Activated CD8-positive, alpha-beta T cell treated with anti-CD3 and anti-CD28 coated beads for 36 hours (primary cell): ENCODE data around the gene HMCN2. TPM values are rescaled to one million over a fixed set of nuclear protein-coding genes. Genes with fewer than 3 reads are reported as not detected.

Experiments used
- ATAC-seq: fragments of 200-7000 bp; cut with Tn5 transposase; one replicate; pipeline ENCODE4 v1.10.0; 2021; ENCODE audit warnings: mild to moderate bottlenecking, moderate library complexity
- CTCF ChIA-PET: fragments of 350-600 bp; sonication (Branson Sonifier 250); formaldehyde crosslinking; loops from one replicate; lab custom pipeline; 2021; ENCODE audit warnings: antibody characterized with exemption; lab: Charles Lee
- POLR2A ChIA-PET: fragments of 350-600 bp; sonication (Branson Sonifier 250); formaldehyde crosslinking; loops from one replicate; lab custom pipeline; 2021; ENCODE audit warnings: antibody characterized with exemption; lab: Charles Lee
- DNase-seq: peaks from one replicate; pipeline ENCODE4 v3.0.0-alpha.2; 2020
- H3K27ac Mint-ChIP-seq: one replicate; pipeline ENCODE4 v1.8.0; 2021; ENCODE audit warnings: mild to moderate bottlenecking, mixed read lengths
- H3K27me3 Mint-ChIP-seq: one replicate; pipeline ENCODE4 v1.8.0; 2021; ENCODE audit warnings: mixed read lengths
- H3K36me3 Mint-ChIP-seq: one replicate; pipeline ENCODE4 v1.8.0; 2021; ENCODE audit warnings: low read depth, mixed read lengths
- H3K4me1 Mint-ChIP-seq: one replicate; pipeline ENCODE4 v1.8.0; 2021; ENCODE audit warnings: low read depth, mixed read lengths
- H3K4me3 Mint-ChIP-seq: one replicate; pipeline ENCODE4 v1.8.0; 2021; ENCODE audit warnings: mild to moderate bottlenecking, moderate library complexity, mixed read lengths
- H3K9me3 Mint-ChIP-seq: one replicate; pipeline ENCODE4 v1.8.0; 2021; ENCODE audit warnings: mixed read lengths
- intact Hi-C: fragments of 100-400 bp; cut with micrococcal nuclease; formaldehyde crosslinking; loops from one replicate; pipeline ENCODE4 v1.10.0; 2022
- total RNA-seq, 2 experiments: library from RNA; stranded (reverse); gene quantifications; one replicate each; pipeline ENCODE4 v1.2.3, GENCODE V29; 2021
- TF ChIP-seq, protein P1 (sequence below): fragments of 200-600 bp; IDR thresholded peaks from one replicate; pipeline ENCODE4 v1.8.0; 2022; ENCODE audit warnings: antibody characterized with exemption, mild to moderate bottlenecking

The HMCN2 gene
- total RNA-seq, 2 experiments from 2014 or later, result not detected

GRCh38 chr9:130290291-130291181, 25.0 kb downstream of the HMCN2 start:
- no peaks in the 10 kb centered on the region for H3K9me3 Mint-ChIP-seq
- H3K4me3 Mint-ChIP-seq, result no peak overlapping the region
- peaks cover 3% of the 10 kb centered on the region for H3K27me3 Mint-ChIP-seq
- TF ChIP-seq, protein P1, sequence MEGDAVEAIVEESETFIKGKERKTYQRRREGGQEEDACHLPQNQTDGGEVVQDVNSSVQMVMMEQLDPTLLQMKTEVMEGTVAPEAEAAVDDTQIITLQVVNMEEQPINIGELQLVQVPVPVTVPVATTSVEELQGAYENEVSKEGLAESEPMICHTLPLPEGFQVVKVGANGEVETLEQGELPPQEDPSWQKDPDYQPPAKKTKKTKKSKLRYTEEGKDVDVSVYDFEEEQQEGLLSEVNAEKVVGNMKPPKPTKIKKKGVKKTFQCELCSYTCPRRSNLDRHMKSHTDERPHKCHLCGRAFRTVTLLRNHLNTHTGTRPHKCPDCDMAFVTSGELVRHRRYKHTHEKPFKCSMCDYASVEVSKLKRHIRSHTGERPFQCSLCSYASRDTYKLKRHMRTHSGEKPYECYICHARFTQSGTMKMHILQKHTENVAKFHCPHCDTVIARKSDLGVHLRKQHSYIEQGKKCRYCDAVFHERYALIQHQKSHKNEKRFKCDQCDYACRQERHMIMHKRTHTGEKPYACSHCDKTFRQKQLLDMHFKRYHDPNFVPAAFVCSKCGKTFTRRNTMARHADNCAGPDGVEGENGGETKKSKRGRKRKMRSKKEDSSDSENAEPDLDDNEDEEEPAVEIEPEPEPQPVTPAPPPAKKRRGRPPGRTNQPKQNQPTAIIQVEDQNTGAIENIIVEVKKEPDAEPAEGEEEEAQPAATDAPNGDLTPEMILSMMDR, result no peak
- DNase-seq (no peak), ATAC-seq (no peak)
- no peak overlapping the region for H3K27ac Mint-ChIP-seq
- intact Hi-C loops, result no loop called here
- H3K36me3 Mint-ChIP-seq, result no peaks in the 10 kb centered on the region
- no peaks in the 10 kb centered on the region for H3K4me1 Mint-ChIP-seq
- CTCF ChIA-PET, result no interaction called here
- POLR2A ChIA-PET, result no interaction called here

DNA sequence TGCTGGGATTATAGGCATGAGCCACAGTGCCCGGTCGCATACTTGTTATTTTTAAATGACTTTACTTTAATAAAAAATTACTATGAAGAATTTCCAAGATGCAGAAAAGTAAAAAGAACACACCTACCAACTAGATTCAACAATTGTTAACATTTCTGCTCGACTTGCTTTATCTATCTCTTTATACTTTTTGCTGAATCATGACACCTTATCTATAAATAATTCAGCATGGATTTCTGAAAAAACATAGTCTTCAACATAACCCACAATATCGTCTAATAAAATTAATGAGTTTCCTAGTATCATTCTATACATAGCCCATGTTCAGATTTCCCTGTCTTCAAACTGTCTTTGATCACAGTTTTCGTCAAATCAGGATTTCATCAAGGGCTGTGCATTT, 25.9 kb downstream of the HMCN2 start:
- H3K9me3 Mint-ChIP-seq, result no peaks in the 10 kb centered on the region
- H3K4me3 Mint-ChIP-seq, result no peak overlapping the region
- no peaks in the 10 kb centered on the region for H3K36me3 Mint-ChIP-seq
- CTCF ChIA-PET, result no interaction called here
- intact Hi-C loops, result no loop called here
- no peak overlapping the region for H3K27ac Mint-ChIP-seq
- TF ChIP-seq, protein P1, result no peak
- H3K27me3 Mint-ChIP-seq, result peaks cover 3% of the 10 kb centered on the region
- no peak for DNase-seq
- no peak for ATAC-seq
- POLR2A ChIA-PET, result no interaction called here
- no peaks in the 10 kb centered on the region for H3K4me1 Mint-ChIP-seq

DNA sequence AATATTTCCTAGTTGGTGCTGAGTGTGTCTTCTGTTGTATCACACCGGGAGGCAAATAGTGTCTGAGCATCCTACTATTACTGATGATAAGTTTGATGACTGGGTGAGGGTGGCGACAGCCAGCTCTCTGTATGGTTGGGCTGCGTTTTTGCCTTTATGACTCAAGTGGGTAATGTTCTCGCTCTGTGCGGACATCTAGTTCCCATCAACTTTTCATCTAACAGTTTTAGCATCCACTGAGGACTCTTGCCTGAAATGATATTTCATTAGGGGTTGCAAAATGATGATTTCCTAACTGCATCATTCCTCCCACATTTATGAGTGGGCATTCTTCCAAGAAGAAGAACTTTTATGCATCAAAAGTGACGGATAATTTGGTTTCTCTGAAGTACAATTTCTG, 26.5 kb downstream of the HMCN2 start:
- ChIA-PET CTCF (no interaction called here), POLR2A (no interaction called here)
- intact Hi-C loops, result no loop called here
- DNase-seq (no peak), ATAC-seq (no peak)
- H3K27me3 Mint-ChIP-seq, result peaks cover 3% of the 10 kb centered on the region
- no peak overlapping the region for H3K27ac Mint-ChIP-seq
- TF ChIP-seq, protein P1, result no peak
- no peaks in the 10 kb centered on the region for H3K9me3 Mint-ChIP-seq
- H3K4me1 Mint-ChIP-seq, result no peaks in the 10 kb centered on the region
- H3K4me3 Mint-ChIP-seq, result no peak overlapping the region
- H3K36me3 Mint-ChIP-seq, result no peaks in the 10 kb centered on the region

- Mint-ChIP-seq H3K4me3 (no peak overlapping the region), H3K27ac (no peak overlapping the region), H3K36me3 (no peaks in the 10 kb centered on the region), H3K4me1 (no peaks in the 10 kb centered on the region), H3K27me3 (peaks cover 4% of the 10 kb centered on the region), H3K9me3 (no peaks in the 10 kb centered on the region)
- TF ChIP-seq, protein P1, result no peak
- ATAC-seq, result no peak
- intact Hi-C loops, result no loop called here
- CTCF ChIA-PET, result no interaction called here
- POLR2A ChIA-PET, result no interaction called here
- DNase-seq, result no peak
Observed at GRCh38 chr9:130294664-130295063, 29.1 kb downstream of the HMCN2 start.

- Mint-ChIP-seq H3K27me3 (peaks cover 3% of the 10 kb centered on the region), H3K36me3 (no peaks in the 10 kb centered on the region), H3K9me3 (no peaks in the 10 kb centered on the region), H3K4me3 (no peak overlapping the region), H3K4me1 (no peaks in the 10 kb centered on the region), H3K27ac (no peak overlapping the region)
- ATAC-seq (no peak), DNase-seq (no peak)
- TF ChIP-seq, protein P1, result no peak
- intact Hi-C loops, result no loop called here
- ChIA-PET CTCF (no interaction called here), POLR2A (interaction anchor here (0.6 kb wide), 1 partner anchor 15 kb away, joined by 3 read pairs; no protein-coding TSS in a partner anchor)
Observed at GRCh38 chr9:130295431-130295830, 29.9 kb downstream of the HMCN2 start.
